ENCODE results near the gene CHTOP.
"Not testable (repeated sequence)": the region's sequence is repeated elsewhere in the genome, so short reads cannot be mapped to it uniquely, and the experiment has no call there.

- not testable (repeated sequence) for TF ChIP-seq POLR2A, POLR2AphosphoS5, SPI1, TAF1, POU2F2 (IDR thresholded peaks at IDR 0.05; ENCODE audit: low read depth, low read length)
Measured at GRCh38 chr1:153668672-153669071, 34.8 kb downstream of the CHTOP start.

Data from GM12891 (cell line).